NCI-H1105 (cell line): ENCODE results near the gene FAM98A.

Experiments used
- DNase-seq: peaks from one replicate; lab custom pipeline; 2025; lab: John Stamatoyannopoulos, UW

The FAM98A gene

GRCh38 chr2:33599175-33599942 is at the start of gene FAM98A:
FAM98A (minus strand) TSS chr2:33599299; CDS start chr2:33599221, 78 bp downstream.
- DNase-seq = peak; percentile 95

DNA sequence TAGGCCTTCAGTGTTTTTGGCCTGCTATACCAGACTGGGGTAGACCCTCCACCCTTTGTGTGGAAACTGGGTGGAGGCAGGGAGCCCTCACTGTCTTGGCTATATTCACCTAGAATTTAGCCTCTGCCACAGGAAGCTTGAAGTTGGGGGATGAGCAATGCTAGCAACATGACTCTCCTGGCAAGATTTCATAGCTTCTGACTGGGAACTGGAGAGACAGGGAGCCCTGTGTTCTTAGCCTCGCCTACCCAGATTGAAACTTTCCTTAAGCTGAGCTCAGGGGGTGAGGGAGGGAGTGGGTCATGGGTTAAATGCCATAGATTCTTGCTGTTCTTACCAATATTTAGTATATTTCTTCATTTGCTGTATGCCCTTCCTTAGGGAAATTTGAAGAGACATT is 46.8 kb upstream of the FAM98A start:
- DNase-seq = no peak

DNA sequence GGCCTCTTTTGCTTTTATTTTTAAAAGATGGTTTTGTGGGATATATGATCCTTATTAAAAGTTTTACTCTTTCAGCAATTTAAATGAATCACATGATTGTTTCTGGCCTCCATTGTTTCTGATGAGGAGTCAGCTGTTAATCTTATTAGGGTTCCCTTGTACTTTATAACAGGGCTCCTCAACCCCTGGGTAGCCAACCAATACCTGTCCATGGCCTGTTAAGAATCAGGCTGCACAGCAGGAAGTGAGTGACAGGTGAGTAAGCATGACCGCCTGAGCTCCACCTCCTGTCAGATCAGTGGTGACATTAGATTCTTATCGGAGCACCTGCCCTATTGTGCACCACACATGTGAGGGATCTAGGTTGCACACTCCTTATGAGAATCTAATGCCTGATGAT is 45.1 kb upstream of the FAM98A start:
- DNase-seq = no peak

DNA sequence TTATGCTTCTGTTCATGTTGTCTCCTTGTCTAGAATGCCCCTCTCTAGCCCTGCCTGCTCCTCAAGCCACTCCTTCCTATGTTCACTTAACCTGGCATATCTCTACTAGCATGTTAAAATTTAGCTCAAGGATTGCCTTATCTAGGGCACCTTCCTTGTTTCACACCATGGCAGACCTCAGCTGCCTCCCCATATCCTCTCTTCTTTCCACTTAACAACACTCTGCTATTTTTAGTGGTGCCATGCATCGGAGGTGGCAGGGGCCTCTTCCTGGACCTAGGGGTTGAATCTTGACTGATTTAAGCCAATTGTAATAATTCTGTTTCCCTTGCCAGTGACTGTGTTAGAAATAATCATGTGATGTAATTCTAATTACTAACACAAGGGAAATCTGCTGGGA is 36.9 kb upstream of the FAM98A start:
- DNase-seq = no peak

- no peak for DNase-seq
These were observed 35.3 kb upstream of the FAM98A start for GRCh38 chr2:33634261-33634910.

GRCh38 chr2:33633315-33633714 is 34.2 kb upstream of the FAM98A start:
- no peak for DNase-seq

DNA sequence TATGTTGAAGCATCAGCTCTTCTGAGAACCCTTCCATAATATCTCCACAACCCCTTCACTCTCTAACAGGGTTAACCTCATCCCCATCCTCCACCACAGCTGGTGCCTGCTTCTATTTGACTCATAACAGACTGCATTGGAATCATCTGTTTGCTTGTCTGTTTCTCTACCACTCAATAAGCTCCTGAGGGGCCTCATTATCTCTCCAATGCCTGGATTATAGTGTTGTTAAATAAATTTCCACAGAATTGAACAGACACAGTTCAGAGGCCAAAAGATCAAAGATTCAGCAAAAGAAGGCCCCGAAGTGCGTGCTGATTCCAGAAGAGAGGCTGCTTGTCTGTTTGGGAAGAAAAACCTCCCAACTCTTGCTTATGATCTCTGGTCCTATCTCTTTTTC is 33.7 kb upstream of the FAM98A start:
- DNase-seq = no peak

DNA sequence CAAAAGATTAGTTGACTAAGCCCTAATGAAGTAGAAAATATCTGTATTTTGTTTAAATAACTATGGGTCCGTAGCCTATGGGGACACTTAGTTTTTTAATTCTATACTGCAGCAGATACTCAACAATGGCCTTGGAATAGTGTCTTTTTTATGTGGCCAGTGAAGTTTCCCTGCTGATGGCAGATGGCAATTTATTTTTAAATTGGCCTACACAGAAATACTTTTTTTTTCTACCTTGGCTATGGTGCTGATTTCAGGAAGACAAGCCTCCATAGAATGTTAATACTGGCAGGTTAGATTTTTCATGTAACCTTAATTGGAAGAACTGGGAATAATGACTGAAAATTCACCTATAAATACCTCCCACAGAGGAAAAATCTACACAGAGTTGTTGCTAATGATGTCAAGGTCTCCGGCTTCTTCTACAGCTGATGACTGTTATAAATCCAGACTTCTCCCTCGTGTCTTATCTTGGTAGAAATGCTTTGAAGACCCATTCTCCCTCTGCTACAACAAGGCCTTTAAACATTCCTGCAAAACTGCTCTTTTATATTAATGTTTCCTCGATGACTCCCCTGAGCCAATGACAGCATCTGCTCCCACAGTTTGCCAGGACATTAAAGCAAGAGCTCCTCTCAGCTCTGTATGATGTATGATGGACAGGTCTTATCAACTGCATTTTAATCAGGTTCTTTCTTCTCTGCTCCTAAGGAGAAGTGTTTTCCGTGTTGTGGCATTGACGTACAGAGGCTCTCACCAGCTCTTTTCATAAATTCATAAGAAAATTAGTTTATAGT is 29.1 kb upstream of the FAM98A start:
- no peak for DNase-seq

GRCh38 chr2:33619028-33619427 is 19.9 kb upstream of the FAM98A start:
- DNase-seq = no peak

DNA sequence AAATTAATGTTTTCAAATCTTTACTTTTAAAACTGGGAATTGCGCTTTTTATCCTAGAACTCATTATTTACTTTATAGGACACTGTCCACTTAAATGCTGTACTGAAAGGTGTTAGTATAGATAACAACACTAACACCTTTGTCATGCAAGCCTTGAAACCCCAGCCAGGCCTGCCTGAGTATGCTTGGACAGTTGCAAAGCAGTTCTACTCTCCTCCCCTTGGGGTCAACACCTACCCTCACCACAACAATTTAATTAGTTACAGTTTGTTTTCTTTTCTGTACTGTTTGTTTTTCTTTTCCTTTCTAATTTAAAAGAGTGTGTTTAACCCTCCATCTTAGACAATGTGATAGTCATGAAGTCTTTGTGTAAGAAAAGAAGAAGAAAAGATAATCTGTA is 18.9 kb upstream of the FAM98A start:
- DNase-seq = no peak

GRCh38 chr2:33617401-33617800 is 18.3 kb upstream of the FAM98A start:
- DNase-seq = no peak

DNA sequence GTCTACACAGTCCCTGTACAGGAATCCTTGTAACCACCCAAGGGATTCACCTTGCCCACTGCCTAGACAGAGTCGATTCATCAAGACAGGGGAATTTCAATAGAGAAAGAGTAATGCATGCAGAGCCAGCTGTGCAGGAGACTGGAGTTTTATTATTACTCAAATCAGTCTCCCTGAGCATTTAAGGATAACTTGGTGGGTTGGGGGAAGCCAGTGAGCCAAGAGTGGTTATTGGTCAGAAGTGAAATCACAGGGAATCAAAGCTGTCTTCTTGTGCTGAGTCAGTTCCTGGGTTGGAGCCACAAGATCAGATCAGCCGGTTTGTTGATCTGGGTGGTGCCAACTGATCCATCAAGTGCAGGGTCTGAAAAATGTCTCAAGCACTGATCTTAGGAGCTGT is 17.8 kb upstream of the FAM98A start:
- no peak for DNase-seq

GRCh38 chr2:33614190-33614589 is 15.1 kb upstream of the FAM98A start:
- DNase-seq = no peak

- no peak for DNase-seq
These were observed 8.8 kb upstream of the FAM98A start for GRCh38 chr2:33607905-33608304.

DNA sequence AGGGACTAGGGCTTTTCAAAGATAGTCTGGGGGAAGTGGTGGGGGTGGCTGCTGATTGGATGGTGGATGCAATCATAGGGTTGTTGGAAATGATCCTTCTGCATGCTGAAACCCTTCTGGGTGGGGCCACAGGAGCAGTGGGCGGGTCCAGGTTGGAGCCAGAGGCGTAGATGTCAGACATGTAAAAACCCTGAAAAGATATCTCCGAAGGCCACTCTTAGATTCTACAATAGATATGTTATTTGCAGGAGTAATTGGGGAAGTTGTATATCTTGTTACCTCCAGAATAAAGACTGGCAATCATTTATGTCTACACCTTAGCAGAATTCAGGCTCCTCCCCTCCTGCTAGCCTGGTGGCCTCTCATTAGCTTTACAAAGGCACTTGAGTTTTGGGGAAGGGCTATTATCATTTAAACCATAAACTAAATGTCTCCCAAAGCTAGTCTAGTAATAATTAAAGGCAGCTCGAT is 8.2 kb upstream of the FAM98A start:
- DNase-seq = no peak

GRCh38 chr2:33606622-33607021 is 7.5 kb upstream of the FAM98A start:
- no peak for DNase-seq

DNA sequence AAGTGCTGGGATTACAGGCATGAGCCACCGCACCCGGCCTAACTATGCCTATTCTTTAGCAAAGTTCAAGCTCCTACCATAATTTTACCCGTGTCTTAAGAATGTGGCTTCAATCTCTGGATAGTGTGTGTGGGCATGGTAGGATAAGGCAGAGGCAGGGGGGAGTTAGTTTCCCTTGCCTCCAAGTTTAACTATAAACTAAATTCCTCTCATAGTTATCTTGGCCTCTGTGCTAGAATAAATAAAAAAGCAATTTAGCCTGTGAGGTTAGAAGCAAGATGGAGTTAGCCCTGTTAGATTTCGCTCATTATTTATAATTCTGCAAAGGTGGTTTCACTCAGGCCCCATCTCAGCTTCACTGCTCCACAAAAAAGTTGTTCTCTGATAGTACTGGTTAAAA is 7.0 kb upstream of the FAM98A start:
- DNase-seq = no peak

DNA sequence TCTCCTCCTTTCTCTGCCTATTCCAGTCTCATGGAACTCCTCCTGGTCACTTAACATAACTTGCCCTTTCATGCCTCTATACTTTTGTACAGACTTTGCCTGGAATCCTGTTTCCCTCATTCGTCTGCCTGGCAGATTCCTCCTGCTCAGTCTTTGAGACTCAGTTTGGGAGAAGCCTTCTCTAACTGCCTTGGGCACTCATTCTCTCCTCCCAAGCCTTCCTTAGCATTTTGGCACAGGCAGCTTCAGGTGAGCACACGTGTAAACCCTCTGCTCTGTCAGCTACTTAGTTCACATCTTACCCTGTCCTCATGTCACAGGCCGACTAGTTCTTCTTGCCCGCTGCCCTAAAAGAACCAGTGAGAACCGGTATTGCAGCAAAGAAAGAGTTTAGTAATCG is 6.0 kb upstream of the FAM98A start:
- DNase-seq = no peak

DNA sequence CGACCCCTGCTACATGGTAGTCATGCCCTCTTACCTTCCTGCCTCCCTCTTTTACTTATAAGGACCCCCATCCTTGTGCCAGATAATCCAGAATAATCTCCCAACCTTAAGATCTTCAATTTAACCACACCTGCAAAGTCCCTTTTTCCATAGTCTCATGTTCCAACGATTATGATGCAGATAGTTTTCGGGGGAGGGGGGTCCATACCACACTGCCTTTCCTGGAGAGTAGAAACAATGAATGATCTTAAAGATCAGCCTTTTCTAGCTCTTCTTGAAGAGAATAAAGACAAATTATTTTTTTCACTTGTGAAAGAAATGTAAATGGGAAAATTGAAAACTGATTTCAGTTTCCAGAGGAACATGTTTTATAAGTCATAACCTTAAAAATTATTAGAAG is 4.3 kb upstream of the FAM98A start:
- no peak for DNase-seq

- DNase-seq = no peak
These were observed 3.2 kb upstream of the FAM98A start for GRCh38 chr2:33602201-33602830.

GRCh38 chr2:33599943-33600192 is 769 bp upstream of the FAM98A start:
- DNase-seq = no peak

- DNase-seq = no peak
These were observed 431 bp downstream of the FAM98A start for GRCh38 chr2:33598561-33599174.
